Measurements from ENCODE around the gene KDM3B.
A peak's percentile ranks its signal among the peaks of the same experiment; 100 is the strongest.
"Not testable (repeated sequence)": the region's sequence is repeated elsewhere in the genome, so short reads cannot be mapped to it uniquely, and the experiment has no call there.

The KDM3B gene

GRCh38 chr5:138372653-138373052, 20.2 kb downstream of the KDM3B start:
- in situ Hi-C loops (cut with HindIII; ENCODE audit: low pct_unique_long_range_greater_than_20kb, low sequenced_read_pairs): no loop called here
- DNase-seq (ENCODE audit: low read depth in 1 of 2, low spot score in 1 of 2): no peak
- TF ChIP-seq JUND (IDR thresholded peaks at IDR 0.05; ENCODE audit: low read depth): no peak

GRCh38 chr5:138382347-138382746, 29.9 kb downstream of the KDM3B start:
- in situ Hi-C loops (cut with HindIII; ENCODE audit: low pct_unique_long_range_greater_than_20kb, low sequenced_read_pairs): no loop called here
- no peak for TF ChIP-seq JUND (IDR thresholded peaks at IDR 0.05; ENCODE audit: low read depth)
- DNase-seq (ENCODE audit: low read depth in 1 of 2, low spot score in 1 of 2): no peak

GRCh38 chr5:138385660-138386059, 33.2 kb downstream of the KDM3B start:
- in situ Hi-C loops (cut with HindIII; ENCODE audit: low pct_unique_long_range_greater_than_20kb, low sequenced_read_pairs): no loop called here
- TF ChIP-seq JUND (IDR thresholded peaks at IDR 0.05; ENCODE audit: low read depth): no peak
- DNase-seq (ENCODE audit: low read depth in 1 of 2, low spot score in 1 of 2): no peak

GRCh38 chr5:138386290-138386689, 33.8 kb downstream of the KDM3B start:
- in situ Hi-C loops (cut with HindIII; ENCODE audit: low pct_unique_long_range_greater_than_20kb, low sequenced_read_pairs): no loop called here
- TF ChIP-seq JUND (IDR thresholded peaks at IDR 0.05; ENCODE audit: low read depth): no peak
- no peak for DNase-seq (ENCODE audit: low read depth in 1 of 2, low spot score in 1 of 2)

- in situ Hi-C loops (cut with HindIII; ENCODE audit: low pct_unique_long_range_greater_than_20kb, low sequenced_read_pairs): no loop called here
- TF ChIP-seq JUND (IDR thresholded peaks at IDR 0.05; ENCODE audit: low read depth): no peak
- DNase-seq (ENCODE audit: low read depth in 1 of 2, low spot score in 1 of 2): no peak
Observed at GRCh38 chr5:138389332-138389731, 36.8 kb downstream of the KDM3B start.

- DNase-seq (ENCODE audit: low read depth in 1 of 2, low spot score in 1 of 2); in situ Hi-C loops (cut with HindIII; ENCODE audit: low pct_unique_long_range_greater_than_20kb, low sequenced_read_pairs): not testable (repeated sequence)
Observed at GRCh38 chr5:138389911-138390310, 37.4 kb downstream of the KDM3B start.

GRCh38 chr5:138391859-138392386, 39.4 kb downstream of the KDM3B start:
- DNase-seq (ENCODE audit: low read depth in 1 of 2, low spot score in 1 of 2): no peak
- no peak for TF ChIP-seq JUND (IDR thresholded peaks at IDR 0.05; ENCODE audit: low read depth)
- in situ Hi-C loops (cut with HindIII; ENCODE audit: low pct_unique_long_range_greater_than_20kb, low sequenced_read_pairs): no loop called here

- TF ChIP-seq JUND (IDR thresholded peaks at IDR 0.05; ENCODE audit: low read depth): no peak
- in situ Hi-C loops (cut with HindIII; ENCODE audit: low pct_unique_long_range_greater_than_20kb, low sequenced_read_pairs): no loop called here
- no peak for DNase-seq (ENCODE audit: low read depth in 1 of 2, low spot score in 1 of 2)
Observed at GRCh38 chr5:138402640-138403039, 50.2 kb downstream of the KDM3B start.

- in situ Hi-C loops (cut with HindIII; ENCODE audit: low pct_unique_long_range_greater_than_20kb, low sequenced_read_pairs): no loop called here
- no peak for TF ChIP-seq JUND (IDR thresholded peaks at IDR 0.05; ENCODE audit: low read depth)
- DNase-seq (ENCODE audit: low read depth in 1 of 2, low spot score in 1 of 2): peak in 1 of 2 experiments; percentile 48
Observed at GRCh38 chr5:138408023-138408422, 55.5 kb downstream of the KDM3B start.

- DNase-seq (ENCODE audit: low read depth in 1 of 2, low spot score in 1 of 2): peak in 1 of 2 experiments; percentile 76
Observed at GRCh38 chr5:138410996-138411640, 58.6 kb downstream of the KDM3B start.

GRCh38 chr5:138418444-138418843, 66.0 kb downstream of the KDM3B start:
- no peak for TF ChIP-seq JUND (IDR thresholded peaks at IDR 0.05; ENCODE audit: low read depth)
- in situ Hi-C loops (cut with HindIII; ENCODE audit: low pct_unique_long_range_greater_than_20kb, low sequenced_read_pairs): no loop called here
- DNase-seq (ENCODE audit: low read depth in 1 of 2, low spot score in 1 of 2): no peak

More at GRCh38 chr5:138410996-138411640, 58.6 kb downstream of the KDM3B start:
- in situ Hi-C loops (cut with HindIII; ENCODE audit: low pct_unique_long_range_greater_than_20kb, low sequenced_read_pairs): not testable (repeated sequence)

GRCh38 chr5:138425079-138425478, 72.6 kb downstream of the KDM3B start:
- DNase-seq (ENCODE audit: low read depth in 1 of 2, low spot score in 1 of 2): no peak
- in situ Hi-C loops (cut with HindIII; ENCODE audit: low pct_unique_long_range_greater_than_20kb, low sequenced_read_pairs): no loop called here
- TF ChIP-seq JUND (IDR thresholded peaks at IDR 0.05; ENCODE audit: low read depth): no peak

- DNase-seq (ENCODE audit: low read depth in 1 of 2, low spot score in 1 of 2): no peak
- TF ChIP-seq JUND (IDR thresholded peaks at IDR 0.05; ENCODE audit: low read depth): no peak
- in situ Hi-C loops (cut with HindIII; ENCODE audit: low pct_unique_long_range_greater_than_20kb, low sequenced_read_pairs): no loop called here
Observed at GRCh38 chr5:138435943-138436342, 83.5 kb downstream of the KDM3B start.

All from T47D (cell line).